ENCODE data around the gene ARID1B.
A peak's percentile ranks its signal among the peaks of the same experiment; 100 is the strongest.

Gene ARID1B

GRCh38 chr6:156777577-156778453 lies 637 bp downstream of the ARID1B start:
- Histone ChIP-seq H3K27me3 (ENCODE audit: control insufficient read depth, insufficient read depth, low read length) (no peaks in the 10 kb centered on the region), H3K9ac (ENCODE audit: low read length) (peak overlapping the region; percentile 89), H3K9me3 (ENCODE audit: control insufficient read depth, low read length) (no peaks in the 10 kb centered on the region), H3K4me1 (ENCODE audit: control insufficient read depth, insufficient read depth, low read length) (peaks cover 10% of the 10 kb centered on the region), H3K4me3 (ENCODE audit: low read length) (peak overlapping the region; percentile 46), H3K36me3 (ENCODE audit: control insufficient read depth, insufficient read depth, low read length) (no peaks in the 10 kb centered on the region)

GRCh38 chr6:156778454-156779205 lies 1.5 kb downstream of the ARID1B start:
- no peaks in the 10 kb centered on the region for H3K9me3 ChIP-seq (ENCODE audit: control insufficient read depth, low read length)
- H3K36me3 ChIP-seq (ENCODE audit: control insufficient read depth, insufficient read depth, low read length): no peaks in the 10 kb centered on the region
- no peak overlapping the region for H3K4me3 ChIP-seq (ENCODE audit: low read length)
- peaks cover 10% of the 10 kb centered on the region for H3K4me1 ChIP-seq (ENCODE audit: control insufficient read depth, insufficient read depth, low read length)
- H3K9ac ChIP-seq (ENCODE audit: low read length): peak overlapping the region; percentile 87
- no peaks in the 10 kb centered on the region for H3K27me3 ChIP-seq (ENCODE audit: control insufficient read depth, insufficient read depth, low read length)

- Histone ChIP-seq H3K4me1 (ENCODE audit: control insufficient read depth, insufficient read depth, low read length) (peaks cover 10% of the 10 kb centered on the region), H3K4me3 (ENCODE audit: low read length) (peak overlapping the region; percentile 74), H3K9me3 (ENCODE audit: control insufficient read depth, low read length) (no peaks in the 10 kb centered on the region), H3K36me3 (ENCODE audit: control insufficient read depth, insufficient read depth, low read length) (no peaks in the 10 kb centered on the region), H3K9ac (ENCODE audit: low read length) (peak overlapping the region; percentile 87), H3K27me3 (ENCODE audit: control insufficient read depth, insufficient read depth, low read length) (no peaks in the 10 kb centered on the region)
These were observed 2.3 kb downstream of the ARID1B start for GRCh38 chr6:156779206-156780094.

- Histone ChIP-seq H3K9me3 (ENCODE audit: control insufficient read depth, low read length) (no peaks in the 10 kb centered on the region), H3K9ac (ENCODE audit: low read length) (peak overlapping the region; percentile 87), H3K27me3 (ENCODE audit: control insufficient read depth, insufficient read depth, low read length) (no peaks in the 10 kb centered on the region), H3K4me3 (ENCODE audit: low read length) (peak overlapping the region; percentile 74), H3K36me3 (ENCODE audit: control insufficient read depth, insufficient read depth, low read length) (no peaks in the 10 kb centered on the region), H3K4me1 (ENCODE audit: control insufficient read depth, insufficient read depth, low read length) (peaks cover 6% of the 10 kb centered on the region)
These were observed 3.0 kb downstream of the ARID1B start for GRCh38 chr6:156780102-156780641.

- no peaks in the 10 kb centered on the region for H3K9me3 ChIP-seq (ENCODE audit: control insufficient read depth, low read length)
- H3K27me3 ChIP-seq (ENCODE audit: control insufficient read depth, insufficient read depth, low read length): no peaks in the 10 kb centered on the region
- H3K36me3 ChIP-seq (ENCODE audit: control insufficient read depth, insufficient read depth, low read length): no peaks in the 10 kb centered on the region
- no peak overlapping the region for H3K4me3 ChIP-seq (ENCODE audit: low read length)
- H3K4me1 ChIP-seq (ENCODE audit: control insufficient read depth, insufficient read depth, low read length): no peaks in the 10 kb centered on the region
- peak overlapping the region; percentile 87 for H3K9ac ChIP-seq (ENCODE audit: low read length)
These were observed 4.0 kb downstream of the ARID1B start for GRCh38 chr6:156780962-156781853.

- H3K4me3 ChIP-seq (ENCODE audit: low read length): no peak overlapping the region
- no peaks in the 10 kb centered on the region for H3K36me3 ChIP-seq (ENCODE audit: control insufficient read depth, insufficient read depth, low read length)
- H3K27me3 ChIP-seq (ENCODE audit: control insufficient read depth, insufficient read depth, low read length): no peaks in the 10 kb centered on the region
- H3K9me3 ChIP-seq (ENCODE audit: control insufficient read depth, low read length): no peaks in the 10 kb centered on the region
- peak overlapping the region; percentile 59 for H3K9ac ChIP-seq (ENCODE audit: low read length)
- no peaks in the 10 kb centered on the region for H3K4me1 ChIP-seq (ENCODE audit: control insufficient read depth, insufficient read depth, low read length)
These were observed 4.9 kb downstream of the ARID1B start for GRCh38 chr6:156781861-156782631.

GRCh38 chr6:156782691-156783320 lies 5.6 kb downstream of the ARID1B start:
- peak overlapping the region; percentile 59 for H3K9ac ChIP-seq (ENCODE audit: low read length)
- no peaks in the 10 kb centered on the region for H3K36me3 ChIP-seq (ENCODE audit: control insufficient read depth, insufficient read depth, low read length)
- H3K9me3 ChIP-seq (ENCODE audit: control insufficient read depth, low read length): no peaks in the 10 kb centered on the region
- H3K4me3 ChIP-seq (ENCODE audit: low read length): no peak overlapping the region
- no peaks in the 10 kb centered on the region for H3K4me1 ChIP-seq (ENCODE audit: control insufficient read depth, insufficient read depth, low read length)
- no peaks in the 10 kb centered on the region for H3K27me3 ChIP-seq (ENCODE audit: control insufficient read depth, insufficient read depth, low read length)

- H3K9me3 ChIP-seq (ENCODE audit: control insufficient read depth, low read length): no peaks in the 10 kb centered on the region
- no peaks in the 10 kb centered on the region for H3K27me3 ChIP-seq (ENCODE audit: control insufficient read depth, insufficient read depth, low read length)
- H3K4me3 ChIP-seq (ENCODE audit: low read length): no peak overlapping the region
- H3K9ac ChIP-seq (ENCODE audit: low read length): no peak overlapping the region
- H3K4me1 ChIP-seq (ENCODE audit: control insufficient read depth, insufficient read depth, low read length): no peaks in the 10 kb centered on the region
- H3K36me3 ChIP-seq (ENCODE audit: control insufficient read depth, insufficient read depth, low read length): no peaks in the 10 kb centered on the region
These were observed 6.8 kb downstream of the ARID1B start for GRCh38 chr6:156783958-156784357.

GRCh38 chr6:156786652-156787051 lies 9.5 kb downstream of the ARID1B start:
- H3K4me3 ChIP-seq (ENCODE audit: low read length): no peak overlapping the region
- no peaks in the 10 kb centered on the region for H3K9me3 ChIP-seq (ENCODE audit: control insufficient read depth, low read length)
- no peak overlapping the region for H3K9ac ChIP-seq (ENCODE audit: low read length)
- no peaks in the 10 kb centered on the region for H3K36me3 ChIP-seq (ENCODE audit: control insufficient read depth, insufficient read depth, low read length)
- no peaks in the 10 kb centered on the region for H3K27me3 ChIP-seq (ENCODE audit: control insufficient read depth, insufficient read depth, low read length)
- peaks cover 12% of the 10 kb centered on the region for H3K4me1 ChIP-seq (ENCODE audit: control insufficient read depth, insufficient read depth, low read length)

Measured in mucosa of stomach (tissue), 1 donor.